GM23338 (cell line): Measurements from ENCODE around the gene TPP2. TPM values are rescaled to one million over a fixed set of nuclear protein-coding genes. Genes with fewer than 3 reads are reported as not detected.

Experiments
- ATAC-seq: fragments of 200-7000 bp; cut with Tn5 transposase; 3 replicates; pipeline ENCODE4 v1.9.1; 2020
- DNase-seq: peaks from one replicate; pipeline ENCODE4 v3.0.0-alpha.2; 2015; ENCODE audit warnings: low spot score
- H2AFZ ChIP-seq: fragments of 200-600 bp; sonication (generic); 2 replicates; pipeline ENCODE4 v1.8.0; 2016; ENCODE audit warnings: antibody characterized with exemption, mild to moderate bottlenecking, moderate library complexity
- H3F3A ChIP-seq: fragments of 200-600 bp; sonication (generic); replicated peaks from 2 replicates; pipeline ENCODE4 v1.8.0; 2017; ENCODE audit warnings: antibody characterized with exemption, mixed run types, low read depth
- H3K27ac ChIP-seq: fragments of 200-600 bp; sonication (generic); 2 replicates; pipeline ENCODE4 v1.6.1; 2016; ENCODE audit warnings: low read depth
- H3K27me3 ChIP-seq: fragments of 200-600 bp; sonication (generic); 2 replicates; pipeline ENCODE4 v1.8.0; 2016; ENCODE audit warnings: mild to moderate bottlenecking, mixed run types, moderate library complexity; ENCODE audit not compliant: insufficient read depth
- H3K36me3 ChIP-seq: fragments of 200-600 bp; sonication (generic); 2 replicates; pipeline ENCODE4 v1.8.0; 2016; ENCODE audit warnings: mild to moderate bottlenecking; ENCODE audit not compliant: insufficient read depth
- H3K4me1 ChIP-seq: fragments of 200-600 bp; sonication (generic); 2 replicates; pipeline ENCODE4 v1.8.0; 2016; ENCODE audit warnings: mild to moderate bottlenecking, moderate library complexity; ENCODE audit not compliant: insufficient read depth
- H3K4me2 ChIP-seq: fragments of 200-600 bp; sonication (generic); 2 replicates; pipeline ENCODE4 v1.7.1; 2017; ENCODE audit warnings: mixed run types
- H3K4me3 ChIP-seq: fragments of 200-600 bp; sonication (generic); 2 replicates; pipeline ENCODE4 v1.6.1; 2016; ENCODE audit warnings: mixed run types
- H3K79me2 ChIP-seq: fragments of 200-600 bp; sonication (generic); replicated peaks from 2 replicates; pipeline ENCODE4 v1.8.0; 2017; ENCODE audit warnings: mild to moderate bottlenecking; ENCODE audit not compliant: insufficient read depth
- H3K9me2 ChIP-seq: fragments of 200-600 bp; sonication (generic); 2 replicates; pipeline ENCODE4 v1.8.0; 2017; ENCODE audit not compliant: insufficient read depth
- H4K20me1 ChIP-seq: fragments of 200-600 bp; sonication (generic); replicated peaks from 2 replicates; pipeline ENCODE4 v1.8.0; 2017; ENCODE audit warnings: mild to moderate bottlenecking; ENCODE audit not compliant: insufficient read depth
- H3K27ac Mint-ChIP-seq: 2 replicates; pipeline ENCODE4 v1.8.0; 2020; ENCODE audit warnings: inconsistent platforms, mild to moderate bottlenecking, moderate library complexity, mixed read lengths
- H3K27me3 Mint-ChIP-seq: 3 replicates; pipeline ENCODE4 v1.8.0; 2022; ENCODE audit warnings: low read depth, mild to moderate bottlenecking, moderate library complexity, mixed read lengths, inconsistent platforms; ENCODE audit not compliant: insufficient read depth, poor library complexity
- H3K36me3 Mint-ChIP-seq: 3 replicates; pipeline ENCODE4 v1.8.0; 2021; ENCODE audit warnings: low read depth, mild to moderate bottlenecking, inconsistent platforms, moderate library complexity, mixed read lengths
- H3K4me1 Mint-ChIP-seq: 3 replicates; pipeline ENCODE4 v1.8.0; 2020; ENCODE audit warnings: mild to moderate bottlenecking, inconsistent platforms, mixed read lengths
- H3K4me3 Mint-ChIP-seq: 3 replicates; pipeline ENCODE4 v1.8.0; 2021; ENCODE audit warnings: moderate library complexity, mild to moderate bottlenecking, inconsistent platforms, mixed read lengths
- H3K9me3 Mint-ChIP-seq: 3 replicates; pipeline ENCODE4 v1.8.0; 2020; ENCODE audit warnings: moderate library complexity, mild to moderate bottlenecking, inconsistent platforms, mixed read lengths
- CREB1 ChIP-seq: fragments of 250-450 bp; sonication (Bioruptor Pico); IDR thresholded peaks from 2 replicates; pipeline ENCODE4 v1.5.0; 2020; ENCODE audit warnings: low read depth, mild to moderate bottlenecking, moderate library complexity
- ETS1 ChIP-seq: IDR thresholded peaks from 2 replicates; pipeline ENCODE4 v1.6.1; 2016; ENCODE audit warnings: antibody characterized with exemption
- EZH2 ChIP-seq: fragments of 200-600 bp; sonication (generic); IDR thresholded peaks from one replicate; pipeline ENCODE4 v1.8.0; 2017; ENCODE audit warnings: antibody characterized with exemption, mild to moderate bottlenecking, low read depth; ENCODE audit not compliant: unreplicated experiment
- NANOG ChIP-seq: IDR thresholded peaks from 2 replicates; pipeline ENCODE4 v1.6.1; 2016; ENCODE audit warnings: antibody characterized with exemption, borderline replicate concordance
- POLR2AphosphoS5 ChIP-seq: IDR thresholded peaks from 2 replicates; pipeline ENCODE4 v1.6.1; 2016; ENCODE audit warnings: antibody characterized with exemption, low read depth
- REST ChIP-seq: IDR thresholded peaks from one replicate; pipeline ENCODE4 v1.6.1; 2018; ENCODE audit warnings: antibody characterized with exemption; ENCODE audit not compliant: unreplicated experiment
- STAT1 ChIP-seq: IDR thresholded peaks from one replicate; pipeline ENCODE4 v1.6.1; 2016; ENCODE audit warnings: antibody characterized with exemption; ENCODE audit not compliant: unreplicated experiment
- ZNF114 ChIP-seq: fragments of 250-450 bp; sonication (Bioruptor Pico); IDR thresholded peaks from 2 replicates; pipeline ENCODE4 v1.5.0; 2020; ENCODE audit warnings: mild to moderate bottlenecking, moderate library complexity
- ZNF331 ChIP-seq: fragments of 250-450 bp; sonication (Bioruptor Pico); IDR thresholded peaks from 2 replicates; pipeline ENCODE4 v1.5.0; 2020; ENCODE audit warnings: low read depth, mild to moderate bottlenecking, moderate library complexity
- ZNF462 ChIP-seq: fragments of 250-450 bp; sonication (Bioruptor Pico); IDR thresholded peaks from 2 replicates; pipeline ENCODE4 v1.5.0; 2020; ENCODE audit warnings: mild to moderate bottlenecking, moderate library complexity
- polyA plus RNA-seq: library from polyadenylated mRNA; unstranded; fragments of >200 nt; fragmentation: Nextera tagmentation; extraction: Ambion mirVana; gene quantifications from 2 replicates; pipeline ENCODE4 v1.2.1, GENCODE V29; 2016
- total RNA-seq: library from RNA; depleted of rRNA; stranded (reverse); fragments of >200 nt; shearing (Covaris generic); gene quantifications from 2 replicates; pipeline ENCODE4 v1.2.3, GENCODE V29; 2014
- TF ChIP-seq, protein P1 (sequence below), 2 experiments: fragments of 200-600 bp in 1 of 2; sonication (generic) in 1 of 2; conservative IDR thresholded peaks; 2 replicates each; pipeline versions ENCODE4 v1.5.1 to v1.6.1; 2016 to 2017; ENCODE audit warnings: antibody characterized with exemption in 2 of 2, low read depth in 2 of 2, mild to moderate bottlenecking in 2 of 2, moderate library complexity in 1 of 2

Gene TPP2
- total and polyA plus RNA-seq, 2 experiments from 2014 or later: 56.6 to 111 TPM

DNA sequence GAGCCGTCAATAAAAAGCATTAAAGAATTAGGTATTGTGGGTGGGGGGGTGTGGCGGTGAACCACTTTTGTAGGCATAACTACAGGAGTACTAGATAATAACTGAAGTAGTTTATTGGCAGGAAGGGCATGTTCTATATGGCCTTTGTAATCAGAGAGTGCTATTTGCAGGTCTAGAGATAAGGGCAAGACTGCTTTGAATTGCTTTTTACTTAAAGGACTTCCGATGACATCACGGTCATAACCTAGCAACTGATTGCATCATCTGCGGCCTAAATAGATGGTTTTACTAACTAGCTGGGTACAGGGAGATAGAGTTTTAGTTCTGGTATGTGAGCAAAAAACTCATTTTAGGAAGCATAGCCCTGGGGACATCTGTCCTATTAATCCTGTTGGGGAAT lies 73.3 kb downstream of the TPP2 start (continued):
- TF ChIP-seq ZNF462: no peak

DNA sequence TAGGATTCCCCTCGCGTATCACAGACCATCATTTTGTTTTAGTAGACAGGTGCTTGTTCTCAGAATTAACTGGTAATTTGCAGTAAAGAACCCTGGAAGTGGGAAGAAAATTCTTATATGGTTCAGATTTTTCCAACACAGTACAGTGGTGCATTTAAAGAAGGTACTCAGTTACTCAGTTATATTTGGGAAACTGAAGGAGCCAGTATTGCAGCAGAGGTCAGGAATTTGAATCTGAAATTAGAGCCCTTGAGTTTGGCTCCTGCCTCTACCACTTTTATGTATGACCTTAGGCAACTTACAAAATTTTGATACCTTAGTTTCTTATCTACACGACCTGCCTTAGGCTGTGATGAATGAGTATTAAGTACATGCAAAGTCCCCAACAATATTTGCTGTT lies 78.3 kb downstream of the TPP2 start:
- peaks cover 34% of the 10 kb centered on the region for H3K36me3 ChIP-seq
- H3K36me3 Mint-ChIP-seq: peaks cover 60% of the 10 kb centered on the region
- no peaks in the 10 kb centered on the region for H3K27me3 ChIP-seq
- TF ChIP-seq ZNF114 (no peak), REST (no peak), NANOG (no peak), ETS1 (no peak), CREB1 (CRISPR knock-in tag) (no peak), POLR2AphosphoS5 (no peak), ZNF331 (CRISPR knock-in tag) (no peak), STAT1 (no peak), EZH2 (no peak)
- TF ChIP-seq, protein P1, sequence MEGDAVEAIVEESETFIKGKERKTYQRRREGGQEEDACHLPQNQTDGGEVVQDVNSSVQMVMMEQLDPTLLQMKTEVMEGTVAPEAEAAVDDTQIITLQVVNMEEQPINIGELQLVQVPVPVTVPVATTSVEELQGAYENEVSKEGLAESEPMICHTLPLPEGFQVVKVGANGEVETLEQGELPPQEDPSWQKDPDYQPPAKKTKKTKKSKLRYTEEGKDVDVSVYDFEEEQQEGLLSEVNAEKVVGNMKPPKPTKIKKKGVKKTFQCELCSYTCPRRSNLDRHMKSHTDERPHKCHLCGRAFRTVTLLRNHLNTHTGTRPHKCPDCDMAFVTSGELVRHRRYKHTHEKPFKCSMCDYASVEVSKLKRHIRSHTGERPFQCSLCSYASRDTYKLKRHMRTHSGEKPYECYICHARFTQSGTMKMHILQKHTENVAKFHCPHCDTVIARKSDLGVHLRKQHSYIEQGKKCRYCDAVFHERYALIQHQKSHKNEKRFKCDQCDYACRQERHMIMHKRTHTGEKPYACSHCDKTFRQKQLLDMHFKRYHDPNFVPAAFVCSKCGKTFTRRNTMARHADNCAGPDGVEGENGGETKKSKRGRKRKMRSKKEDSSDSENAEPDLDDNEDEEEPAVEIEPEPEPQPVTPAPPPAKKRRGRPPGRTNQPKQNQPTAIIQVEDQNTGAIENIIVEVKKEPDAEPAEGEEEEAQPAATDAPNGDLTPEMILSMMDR (conservative IDR thresholded peaks at IDR 0.05; ENCODE audit: low read depth in 2 of 2): no peak

More for the DNA sequence above, 78.3 kb downstream of the TPP2 start:
- H3K9me2 ChIP-seq: no peaks in the 10 kb centered on the region
- Mint-ChIP-seq H3K4me1 (peaks cover 14% of the 10 kb centered on the region; the same call in 2 of the 3 replicates), H3K4me3 (no peak overlapping the region), H3K27ac (no peak overlapping the region), H3K27me3 (no peaks in the 10 kb centered on the region), H3K9me3 (peaks cover 6% of the 10 kb centered on the region; the same call in 2 of the 3 replicates)
- H3K4me2 ChIP-seq: no peak overlapping the region
- no peaks in the 10 kb centered on the region for H3K79me2 ChIP-seq
- H3F3A ChIP-seq: no peaks in the 10 kb centered on the region
- no peak for DNase-seq
- H3K27ac ChIP-seq: no peak overlapping the region
- H3K4me1 ChIP-seq: 0 out of 2 replicates have a peak, but pooled peaks cover 6% of the 10 kb centered on the region
- H2AFZ ChIP-seq: no peak overlapping the region
- no peaks in the 10 kb centered on the region; the same call in 1 of the 2 replicates for H4K20me1 ChIP-seq
- H3K4me3 ChIP-seq: no peak overlapping the region
- no peak for ATAC-seq
